Peyer's patch (tissue), 4 donors: Measurements from ENCODE around the gene LRRC8E.

Experiments used
- CTCF ChIP-seq, 6 experiments: fragments of 450-650 bp in 4 of 6; fragments of 200-600 bp in 2 of 6; sonication (generic) in 1 of 6; IDR thresholded peaks; one replicate each; pipeline ENCODE4 v1.5.1; 2017 to 2019; ENCODE audit warnings: antibody characterized with exemption in 6 of 6, mild to moderate bottlenecking in 3 of 6, moderate library complexity in 1 of 6
- POLR2A ChIP-seq, 2 donors: fragments of 450-650 bp; IDR thresholded peaks; one replicate each; pipeline ENCODE4 v1.5.1; 2017; ENCODE audit warnings: antibody characterized with exemption in 2 of 2, mild to moderate bottlenecking in 2 of 2, moderate library complexity in 2 of 2

GRCh38 chr19:7851623-7852500 lies 36.4 kb upstream of the LRRC8E start:
- TF ChIP-seq CTCF (IDR thresholded peaks at IDR 0.05) (no peak), POLR2A (IDR thresholded peaks at IDR 0.05) (no peak)
